Liver (tissue), 9 donors: ENCODE results near the gene CCDC201. TPM values are rescaled to one million over a fixed set of nuclear protein-coding genes. Genes with fewer than 3 reads are reported as not detected.

ENCODE experiments used
- DNase-seq: peaks from one replicate; pipeline ENCODE4 v3.0.0-alpha.2; 2017; ENCODE audit warnings: low spot score
- H3K27ac ChIP-seq, 2 donors: one replicate each; pipeline ENCODE4 v1.7.0; 2013; ENCODE audit warnings: inconsistent platforms in 2 of 2, low read length in 2 of 2, control low read depth in 1 of 2, low read depth in 1 of 2, mild to moderate bottlenecking in 1 of 2
- H3K27me3 ChIP-seq, 4 donors: one replicate each; pipeline versions ENCODE4 v1.6.1 to v1.7.0; 2013; ENCODE audit warnings: low read length in 3 of 4, inconsistent platforms in 1 of 4, mild to moderate bottlenecking in 1 of 4, moderate library complexity in 1 of 4; ENCODE audit not compliant: control insufficient read depth in 4 of 4, insufficient read depth in 4 of 4
- H3K36me3 ChIP-seq, 4 donors: one replicate each; pipeline versions ENCODE4 v1.6.1 to v1.7.0; 2013; ENCODE audit warnings: low read length in 3 of 4, mild to moderate bottlenecking in 3 of 4, low read depth in 1 of 4, moderate library complexity in 1 of 4; ENCODE audit not compliant: control insufficient read depth in 4 of 4, insufficient read depth in 3 of 4
- H3K4me1 ChIP-seq, 4 donors: one replicate each; pipeline versions ENCODE4 v1.6.1 to v1.7.0; 2013; ENCODE audit warnings: low read length in 3 of 4, mild to moderate bottlenecking in 3 of 4, moderate library complexity in 1 of 4; ENCODE audit not compliant: control insufficient read depth in 4 of 4, insufficient read depth in 4 of 4
- H3K4me3 ChIP-seq, 3 donors: one replicate each; pipeline versions ENCODE4 v1.6.1 to v1.7.0; 2013; ENCODE audit warnings: low read length in 3 of 3, control low read depth in 1 of 3, low read depth in 1 of 3, mild to moderate bottlenecking in 1 of 3
- H3K9ac ChIP-seq, 2 donors: one replicate each; pipeline ENCODE4 v1.7.0; 2013; ENCODE audit warnings: low read length in 2 of 2, mild to moderate bottlenecking in 2 of 2, moderate library complexity in 2 of 2, control low read depth in 1 of 2, low read depth in 1 of 2
- H3K9me3 ChIP-seq, 4 donors: one replicate each; pipeline versions ENCODE4 v1.6.1 to v1.7.0; 2013; ENCODE audit warnings: low read length in 3 of 4; ENCODE audit not compliant: control insufficient read depth in 4 of 4
- EGR1 ChIP-seq, 2 donors: IDR thresholded peaks; 2 replicates each; pipeline ENCODE4 v1.6.1; 2016 to 2018; ENCODE audit warnings: antibody characterized with exemption in 2 of 2, low read depth in 2 of 2
- FOXA1 ChIP-seq: IDR thresholded peaks from 2 replicates; pipeline ENCODE4 v1.6.1; 2016; ENCODE audit warnings: antibody characterized with exemption
- FOXA2 ChIP-seq: IDR thresholded peaks from 2 replicates; pipeline ENCODE4 v1.6.1; 2016; ENCODE audit warnings: antibody characterized with exemption
- HNF4A ChIP-seq, 2 donors: conservative IDR thresholded peaks; 2 replicates each; pipeline ENCODE4 v1.6.1; 2016; ENCODE audit warnings: antibody characterized with exemption in 2 of 2, mild to moderate bottlenecking in 2 of 2
- HNF4G ChIP-seq: IDR thresholded peaks from 2 replicates; pipeline ENCODE4 v1.6.1; 2016; ENCODE audit warnings: antibody characterized with exemption
- JUND ChIP-seq, 2 donors: IDR thresholded peaks; 2 replicates each; pipeline ENCODE4 v1.6.1; 2016; ENCODE audit warnings: antibody characterized with exemption in 2 of 2
- NR2F2 ChIP-seq: IDR thresholded peaks from 2 replicates; pipeline ENCODE4 v1.6.1; 2016; ENCODE audit warnings: antibody characterized with exemption
- RAD21 ChIP-seq, 2 donors: IDR thresholded peaks; 2 replicates each; pipeline ENCODE4 v1.6.1; 2016; ENCODE audit warnings: antibody characterized with exemption in 2 of 2, mild to moderate bottlenecking in 2 of 2
- RXRA ChIP-seq, 2 donors: IDR thresholded peaks; 2 replicates each; pipeline ENCODE4 v1.6.1; 2017 to 2018; ENCODE audit warnings: antibody characterized with exemption in 2 of 2, mild to moderate bottlenecking in 1 of 2
- SP1 ChIP-seq: IDR thresholded peaks from 2 replicates; pipeline ENCODE4 v1.6.1; 2018; ENCODE audit warnings: antibody characterized with exemption, mild to moderate bottlenecking
- YY1 ChIP-seq: IDR thresholded peaks from 2 replicates; pipeline ENCODE4 v1.6.1; 2016; ENCODE audit warnings: antibody characterized with exemption, mild to moderate bottlenecking
- WGBS: extraction: QIAGEN DNeasy Blood & Tissue Kit; methylation state at CpG from one replicate; pipeline ENCODE4 v1.1.7; 2013; 5-methylcytosine and 5-hydroxymethylcytosine counted together
- polyA plus RNA-seq, 2 donors: library from polyadenylated mRNA; stranded (reverse) in 1 of 2; unstranded in 1 of 2; fragments of 200-250 nt in 1 of 2; fragments of >200 nt in 1 of 2; fragmentation: Nextera tagmentation in 1 of 2; extraction: Ambion mirVana in 1 of 2; gene quantifications; one replicate each; pipeline versions ENCODE4 v1.2.1 to v1.2.3, GENCODE V29; 2013 to 2015
- total RNA-seq, 2 donors: library from RNA; depleted of rRNA; stranded (reverse); fragments of >200 nt; gene quantifications; one replicate each; pipeline ENCODE4 v1.2.3, GENCODE V29; 2014
- TF ChIP-seq, protein P1 (sequence below): IDR thresholded peaks from 2 replicates; pipeline ENCODE4 v1.6.1; 2016; ENCODE audit warnings: antibody characterized with exemption
- TF ChIP-seq, protein P2 (sequence below): IDR thresholded peaks from 2 replicates; pipeline ENCODE4 v1.6.1; 2016; ENCODE audit warnings: antibody characterized with exemption
- TF ChIP-seq, protein P3 (sequence below): fragments of 150-350 bp; IDR thresholded peaks from 2 replicates; pipeline ENCODE4 v1.5.1; 2017; ENCODE audit warnings: improper control_type of control experiment, low read depth, low read length; ENCODE audit not compliant: missing input control
- TF ChIP-seq, protein P4 (sequence below): IDR thresholded peaks from 2 replicates; pipeline ENCODE4 v1.6.1; 2016; ENCODE audit warnings: antibody characterized with exemption
- donor health status: healthy.
- donor health status: healthy.
- donor health status: healthy.
- donor health status: healthy.
- donor health status: healthy.

The CCDC201 gene
- total and polyA plus RNA-seq, 4 donors, result not detected

DNA sequence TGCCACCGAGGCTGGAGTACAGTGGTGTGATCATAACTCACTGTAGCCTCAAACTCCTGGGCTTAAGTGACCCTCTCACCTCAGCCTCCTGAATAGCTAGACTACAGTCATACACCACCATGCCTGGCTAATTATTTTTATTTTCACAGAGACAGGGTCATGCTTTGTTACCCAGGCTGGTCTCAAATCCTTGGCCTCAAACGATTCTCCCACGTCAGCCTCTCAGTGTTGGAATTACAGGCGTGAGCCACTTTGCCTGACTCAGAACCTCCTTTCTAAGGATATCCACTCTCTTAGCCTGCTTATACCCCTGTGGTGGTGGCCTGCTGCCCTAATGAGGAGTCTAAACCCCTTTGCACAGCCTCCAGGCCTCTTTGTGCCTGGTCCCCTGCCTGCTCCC is 11.3 kb upstream of the CCDC201 start:
- WGBS, result 90% methylated on average over 4 of the region's 4 CpGs
- no peaks in the 10 kb centered on the region for H3K27me3 ChIP-seq
- H3K9ac ChIP-seq, result no peak overlapping the region

DNA sequence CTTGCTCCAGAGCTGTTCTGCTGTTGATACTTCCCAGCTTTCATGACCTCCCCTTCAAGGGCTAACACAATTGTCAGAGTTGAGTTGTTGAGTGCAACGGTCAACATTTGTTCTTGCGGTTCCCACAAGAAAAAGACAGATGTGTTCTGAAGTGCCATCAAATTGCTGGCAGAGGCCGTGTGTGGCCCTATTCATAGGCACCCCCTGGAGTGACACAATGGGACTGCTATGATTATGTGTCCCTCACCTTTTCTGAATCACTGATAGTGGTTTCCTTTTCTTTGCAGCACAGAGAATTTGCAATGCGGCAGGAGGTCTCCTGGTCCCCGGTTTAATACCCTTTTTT is 9.6 kb upstream of the CCDC201 start:
- Histone ChIP-seq H3K4me3 (no peak overlapping the region), H3K36me3 (no peaks in the 10 kb centered on the region), H3K9me3 (no peaks in the 10 kb centered on the region), H3K4me1 (peaks cover 0 to 45% (median 19%) of the 10 kb centered on the region in 4 donors), H3K9ac (peak overlapping the region in 1 of 2 donors; percentile 80), H3K27me3 (no peaks in the 10 kb centered on the region), H3K27ac (peak overlapping the region; percentile 81 to 92)
- no peak for DNase-seq
- WGBS, result 73% methylated on average over 5 of the region's 5 CpGs
- TF ChIP-seq, protein P1, sequence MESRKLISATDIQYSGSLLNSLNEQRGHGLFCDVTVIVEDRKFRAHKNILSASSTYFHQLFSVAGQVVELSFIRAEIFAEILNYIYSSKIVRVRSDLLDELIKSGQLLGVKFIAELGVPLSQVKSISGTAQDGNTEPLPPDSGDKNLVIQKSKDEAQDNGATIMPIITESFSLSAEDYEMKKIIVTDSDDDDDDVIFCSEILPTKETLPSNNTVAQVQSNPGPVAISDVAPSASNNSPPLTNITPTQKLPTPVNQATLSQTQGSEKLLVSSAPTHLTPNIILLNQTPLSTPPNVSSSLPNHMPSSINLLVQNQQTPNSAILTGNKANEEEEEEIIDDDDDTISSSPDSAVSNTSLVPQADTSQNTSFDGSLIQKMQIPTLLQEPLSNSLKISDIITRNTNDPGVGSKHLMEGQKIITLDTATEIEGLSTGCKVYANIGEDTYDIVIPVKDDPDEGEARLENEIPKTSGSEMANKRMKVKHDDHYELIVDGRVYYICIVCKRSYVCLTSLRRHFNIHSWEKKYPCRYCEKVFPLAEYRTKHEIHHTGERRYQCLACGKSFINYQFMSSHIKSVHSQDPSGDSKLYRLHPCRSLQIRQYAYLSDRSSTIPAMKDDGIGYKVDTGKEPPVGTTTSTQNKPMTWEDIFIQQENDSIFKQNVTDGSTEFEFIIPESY, result no peak
- TF ChIP-seq, protein P2, sequence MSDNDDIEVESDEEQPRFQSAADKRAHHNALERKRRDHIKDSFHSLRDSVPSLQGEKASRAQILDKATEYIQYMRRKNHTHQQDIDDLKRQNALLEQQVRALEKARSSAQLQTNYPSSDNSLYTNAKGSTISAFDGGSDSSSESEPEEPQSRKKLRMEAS, result no peak
- TF ChIP-seq HNF4G (no peak), HNF4A (conservative IDR thresholded peaks at IDR 0.05) (no peak), NR2F2 (no peak), FOXA2 (no peak), SP1 (no peak), JUND (IDR thresholded peaks at IDR 0.05) (no peak), EGR1 (IDR thresholded peaks at IDR 0.05; ENCODE audit: low read depth in 2 of 2) (no peak), RXRA (IDR thresholded peaks at IDR 0.05) (no peak), RAD21 (IDR thresholded peaks at IDR 0.05) (no peak), FOXA1 (no peak)
- TF ChIP-seq, protein P3, sequence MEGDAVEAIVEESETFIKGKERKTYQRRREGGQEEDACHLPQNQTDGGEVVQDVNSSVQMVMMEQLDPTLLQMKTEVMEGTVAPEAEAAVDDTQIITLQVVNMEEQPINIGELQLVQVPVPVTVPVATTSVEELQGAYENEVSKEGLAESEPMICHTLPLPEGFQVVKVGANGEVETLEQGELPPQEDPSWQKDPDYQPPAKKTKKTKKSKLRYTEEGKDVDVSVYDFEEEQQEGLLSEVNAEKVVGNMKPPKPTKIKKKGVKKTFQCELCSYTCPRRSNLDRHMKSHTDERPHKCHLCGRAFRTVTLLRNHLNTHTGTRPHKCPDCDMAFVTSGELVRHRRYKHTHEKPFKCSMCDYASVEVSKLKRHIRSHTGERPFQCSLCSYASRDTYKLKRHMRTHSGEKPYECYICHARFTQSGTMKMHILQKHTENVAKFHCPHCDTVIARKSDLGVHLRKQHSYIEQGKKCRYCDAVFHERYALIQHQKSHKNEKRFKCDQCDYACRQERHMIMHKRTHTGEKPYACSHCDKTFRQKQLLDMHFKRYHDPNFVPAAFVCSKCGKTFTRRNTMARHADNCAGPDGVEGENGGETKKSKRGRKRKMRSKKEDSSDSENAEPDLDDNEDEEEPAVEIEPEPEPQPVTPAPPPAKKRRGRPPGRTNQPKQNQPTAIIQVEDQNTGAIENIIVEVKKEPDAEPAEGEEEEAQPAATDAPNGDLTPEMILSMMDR, result no peak
- TF ChIP-seq, protein P4, sequence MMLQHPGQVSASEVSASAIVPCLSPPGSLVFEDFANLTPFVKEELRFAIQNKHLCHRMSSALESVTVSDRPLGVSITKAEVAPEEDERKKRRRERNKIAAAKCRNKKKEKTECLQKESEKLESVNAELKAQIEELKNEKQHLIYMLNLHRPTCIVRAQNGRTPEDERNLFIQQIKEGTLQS, result no peak

More for the DNA sequence above, 11.3 kb upstream of the CCDC201 start:
- H3K4me1 ChIP-seq, result peaks cover 0 to 54% (median 25%) of the 10 kb centered on the region in 4 donors
- TF ChIP-seq HNF4A (conservative IDR thresholded peaks at IDR 0.05) (no peak), EGR1 (IDR thresholded peaks at IDR 0.05; ENCODE audit: low read depth in 2 of 2) (no peak), FOXA1 (no peak), YY1 (no peak), RAD21 (IDR thresholded peaks at IDR 0.05) (no peak)
- TF ChIP-seq, protein P3, result no peak
- no peak for DNase-seq
- H3K27ac ChIP-seq, result peak overlapping the region; percentile 90
- no peaks in the 10 kb centered on the region for H3K9me3 ChIP-seq
- H3K4me3 ChIP-seq, result no peak overlapping the region
- no peaks in the 10 kb centered on the region for H3K36me3 ChIP-seq
